Right kidney (tissue), 1 donor: ENCODE results near the gene LRRK1.

Experiments used
- DNase-seq: peaks from one replicate; pipeline ENCODE4 v3.0.0-alpha.2; 2016

The LRRK1 gene

DNA sequence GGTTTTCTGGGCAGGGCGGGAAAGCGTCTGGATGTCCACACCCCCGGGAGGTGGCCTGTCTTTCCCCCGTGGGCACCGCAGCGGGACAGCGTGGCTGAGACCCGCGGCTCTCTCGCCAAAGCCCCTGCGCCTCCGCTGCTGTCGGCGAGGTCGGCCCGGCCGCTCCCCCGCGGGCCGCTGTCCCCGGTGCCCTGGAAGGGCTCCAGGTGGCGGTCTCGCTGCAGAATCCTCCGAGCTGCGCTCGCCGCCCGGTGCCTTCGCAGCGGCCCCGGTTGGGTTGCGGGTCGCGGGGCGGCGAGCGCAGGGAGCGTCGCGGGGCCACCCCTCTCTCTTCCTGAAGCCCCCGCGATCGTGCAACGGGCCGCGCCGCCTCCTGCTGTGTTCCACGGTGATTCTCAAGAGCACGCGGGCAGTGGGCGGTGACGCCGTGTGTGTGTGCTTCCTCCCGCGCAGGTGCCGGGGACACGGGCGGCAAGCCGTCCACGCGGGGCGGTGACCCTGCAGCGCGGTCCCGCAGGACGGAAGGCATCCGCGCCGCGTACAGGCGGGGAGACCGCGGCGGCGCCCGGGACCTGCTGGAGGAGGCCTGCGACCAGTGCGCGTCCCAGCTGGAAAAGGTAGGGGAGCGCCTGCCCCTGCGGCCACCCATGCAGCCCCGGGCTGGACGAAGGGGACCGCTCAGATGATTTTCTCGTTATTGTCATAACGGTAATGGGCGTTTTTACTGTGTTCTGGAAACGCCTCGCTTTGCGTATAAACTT lies 54.4 kb downstream of the LRRK1 start:
- peak; percentile 78 for DNase-seq

- DNase-seq: no peak
Observed at GRCh38 chr15:100975043-100975442, 55.9 kb downstream of the LRRK1 start.

DNA sequence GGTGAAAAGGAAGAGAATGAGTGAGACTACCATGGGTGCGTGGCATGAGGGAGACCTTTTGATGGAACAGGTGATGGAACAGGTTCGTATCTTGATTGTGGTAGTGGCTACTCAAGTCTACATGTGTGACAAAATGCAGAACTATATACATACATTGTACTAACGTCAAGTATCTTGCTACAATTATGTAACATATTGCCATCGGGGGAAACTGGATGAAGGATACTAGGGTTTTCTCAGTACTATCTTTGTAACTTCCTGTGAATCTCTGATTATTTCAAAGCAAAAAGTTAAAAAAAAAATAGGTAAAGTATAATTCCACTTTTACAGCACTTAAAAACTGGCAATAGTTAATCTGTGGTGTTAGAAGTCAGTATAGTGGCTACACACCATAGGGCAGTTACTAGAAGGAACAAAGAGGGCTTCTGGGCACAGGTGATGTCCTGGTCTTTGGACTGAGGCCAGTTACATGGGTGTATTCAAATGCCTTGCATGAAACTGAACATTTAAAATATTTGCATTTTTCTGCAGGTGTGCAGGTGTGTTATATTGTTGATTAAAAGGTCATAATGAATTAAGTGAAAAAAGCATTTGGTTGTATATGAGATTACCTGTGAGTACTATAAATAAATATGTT lies 61.4 kb downstream of the LRRK1 start:
- no peak for DNase-seq

DNA sequence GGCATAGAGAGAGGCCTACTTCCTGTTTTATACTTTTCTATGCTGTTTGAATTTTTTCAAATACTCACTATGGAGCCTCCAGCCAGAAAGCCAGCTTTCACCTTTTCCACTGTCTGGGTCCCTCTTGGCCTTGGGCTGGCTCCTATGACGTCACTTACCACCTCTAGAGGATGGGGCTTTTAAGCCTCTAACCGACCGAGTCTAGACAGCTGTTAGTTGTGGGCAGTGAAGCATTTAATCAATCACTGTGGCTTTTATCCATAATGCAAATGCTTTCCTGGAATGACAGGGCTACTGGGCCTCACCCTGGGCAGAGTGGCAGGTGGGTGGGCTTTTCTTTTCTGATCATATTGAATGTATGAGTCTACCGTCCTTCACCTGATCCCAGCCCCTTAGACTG lies 61.9 kb downstream of the LRRK1 start:
- no peak for DNase-seq

GRCh38 chr15:100983221-100983620 lies 64.1 kb downstream of the LRRK1 start:
- no peak for DNase-seq

DNA sequence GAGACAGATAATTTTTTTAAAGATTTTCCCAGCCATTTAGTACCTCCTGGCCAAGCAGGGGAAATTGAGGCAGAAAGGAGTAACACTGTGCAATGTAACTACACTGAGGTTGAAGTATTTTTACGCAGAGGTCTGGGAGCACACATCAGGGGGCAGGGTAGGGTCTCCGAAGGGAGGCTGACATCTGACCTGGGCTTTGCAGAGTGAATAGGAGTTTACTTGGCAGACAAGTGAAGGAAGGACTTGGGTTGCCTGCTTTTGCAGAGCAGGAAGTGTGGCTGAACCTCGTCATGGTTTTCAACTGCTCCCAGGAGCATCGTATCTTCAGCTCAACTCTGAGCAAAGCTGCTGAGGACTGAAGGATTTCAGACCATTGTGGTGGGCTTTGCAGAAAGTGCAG lies 66.2 kb downstream of the LRRK1 start:
- DNase-seq: no peak

DNA sequence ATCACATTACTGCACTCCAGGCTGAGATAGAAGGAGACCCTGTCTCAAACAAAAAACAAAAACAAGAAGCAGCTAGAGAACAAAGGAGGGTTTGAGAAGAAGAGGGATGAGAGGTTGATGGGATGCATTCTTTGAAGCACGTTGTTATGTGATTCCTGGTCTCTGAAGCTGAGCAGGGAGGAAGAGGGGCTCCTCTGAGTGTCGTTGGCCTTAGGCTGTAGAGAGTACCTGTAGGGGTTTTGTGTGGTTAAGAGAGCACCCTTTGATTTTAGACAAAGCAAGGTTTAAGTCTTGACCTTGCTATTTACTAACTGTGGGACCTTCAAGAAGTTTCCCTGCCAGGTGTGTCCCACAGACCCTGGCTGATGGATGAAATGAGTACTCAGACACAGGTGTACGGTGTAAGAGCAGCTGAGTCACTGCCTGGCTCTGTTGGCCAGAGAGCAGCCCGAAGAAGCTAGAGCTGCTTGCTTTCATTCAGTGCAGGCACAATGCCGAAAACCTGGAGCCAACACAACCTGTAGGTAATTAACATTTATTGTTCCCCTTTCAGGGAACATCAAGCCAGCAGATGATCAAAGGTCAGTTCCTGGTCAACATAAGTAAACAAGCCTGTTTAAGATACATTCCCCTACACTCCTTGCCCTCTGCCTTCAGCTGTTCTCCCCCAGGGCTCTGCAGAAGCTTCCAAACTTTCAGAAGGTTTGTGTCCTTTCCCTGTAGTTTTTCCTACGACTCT lies 67.2 kb downstream of the LRRK1 start:
- no peak for DNase-seq

DNA sequence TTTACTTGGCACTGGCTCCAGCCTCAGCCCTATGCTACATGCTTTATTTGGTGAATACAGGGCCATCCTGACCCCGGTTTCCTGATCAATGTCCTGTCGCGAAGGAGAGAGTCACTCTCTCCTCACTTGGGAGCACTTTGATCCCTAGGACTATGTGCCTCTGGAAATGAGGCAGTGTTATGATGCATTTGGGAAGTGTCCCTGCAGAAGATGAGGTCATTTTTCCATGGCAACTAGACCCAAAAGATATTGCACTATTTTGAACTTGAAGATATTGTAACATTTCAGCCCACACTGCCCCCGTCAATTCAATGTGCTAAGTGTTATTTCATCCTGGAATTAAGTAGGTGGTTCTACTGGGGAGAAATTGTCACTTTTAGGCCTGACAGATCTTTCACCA lies 68.0 kb downstream of the LRRK1 start:
- no peak for DNase-seq

DNA sequence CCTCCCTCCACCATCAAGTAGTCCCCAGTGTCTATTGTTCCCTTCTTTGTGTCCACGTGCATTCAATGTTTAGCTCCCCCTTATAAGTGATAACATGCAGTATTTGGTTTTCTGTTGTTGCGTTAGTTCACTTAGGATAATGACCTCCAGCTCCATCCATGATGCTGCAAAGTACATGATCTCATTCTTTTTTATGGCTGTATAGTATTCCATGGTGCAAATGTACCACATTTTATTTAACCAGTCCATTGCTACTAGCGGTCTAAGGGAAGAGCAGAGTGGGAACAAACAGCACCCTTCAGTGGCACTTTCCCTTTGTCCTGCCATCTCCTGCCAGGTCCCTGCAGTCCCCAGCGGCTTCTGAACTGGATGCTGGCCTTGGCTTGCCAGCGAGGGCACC lies 69.1 kb downstream of the LRRK1 start:
- no peak for DNase-seq

DNA sequence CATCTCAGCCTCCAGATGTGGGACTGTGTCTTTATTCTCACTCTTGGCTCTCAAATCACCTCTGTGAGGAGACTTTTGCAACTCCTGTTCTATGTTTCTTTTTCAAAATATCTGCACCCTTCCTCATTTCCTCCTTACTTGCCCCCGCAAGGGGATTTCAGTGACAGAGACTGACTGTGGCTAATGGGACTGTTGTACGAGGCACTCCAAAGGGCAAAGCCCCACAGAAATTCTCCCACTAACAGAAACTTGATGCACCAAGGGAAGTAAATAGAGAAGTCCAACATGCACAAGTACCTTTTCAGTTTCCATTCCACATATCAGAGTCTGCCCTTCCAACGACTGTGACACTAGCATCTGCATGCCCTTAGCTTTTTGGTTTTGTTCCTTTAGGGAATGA lies 69.7 kb downstream of the LRRK1 start:
- no peak for DNase-seq

DNA sequence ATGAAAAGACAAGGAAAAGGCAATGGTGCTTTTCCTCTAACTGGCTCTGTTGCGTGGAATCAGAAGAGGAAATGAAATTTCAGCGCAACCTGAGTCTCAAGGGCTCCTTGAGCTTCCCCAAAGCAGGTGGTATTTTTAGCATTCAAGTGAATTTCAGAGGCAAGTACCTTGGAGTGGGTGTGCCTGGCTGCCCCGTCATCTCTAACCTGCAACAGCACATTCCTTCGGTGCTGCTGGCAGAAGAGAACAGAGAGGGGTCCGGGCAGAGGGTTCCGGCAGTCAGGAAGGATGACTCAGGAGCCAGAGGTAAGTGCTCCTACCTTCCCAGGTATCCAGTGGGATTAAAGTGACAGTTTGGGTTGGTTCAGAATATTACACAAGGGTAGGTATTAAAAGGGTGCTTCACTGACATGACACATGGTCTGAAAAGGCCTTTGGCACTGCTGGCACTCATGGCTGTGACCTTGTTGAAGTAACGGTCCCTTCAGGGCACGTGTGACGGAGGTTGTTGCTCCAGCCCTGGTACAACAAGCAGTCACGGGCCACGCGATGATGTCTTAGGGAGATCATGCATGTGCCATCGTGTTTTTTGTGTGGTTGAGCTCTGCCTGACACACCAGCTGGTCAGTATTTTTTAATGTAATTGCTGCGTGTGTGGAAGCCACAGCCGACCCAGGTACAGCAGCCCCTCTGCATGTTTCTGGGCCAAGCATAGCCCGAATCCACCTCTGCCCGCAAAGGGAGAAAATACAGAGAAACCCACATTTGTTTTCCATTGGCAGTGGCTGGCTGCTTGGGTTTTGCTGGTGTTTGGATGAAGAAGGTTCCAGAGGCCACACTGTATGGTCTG lies 75.7 kb downstream of the LRRK1 start:
- DNase-seq: no peak

- no peak for DNase-seq
Observed at GRCh38 chr15:100995471-100996430, 76.6 kb downstream of the LRRK1 start.

GRCh38 chr15:100997442-100997841 lies 78.3 kb downstream of the LRRK1 start:
- DNase-seq: no peak

GRCh38 chr15:100998630-100999029 lies 79.5 kb downstream of the LRRK1 start:
- DNase-seq: no peak

DNA sequence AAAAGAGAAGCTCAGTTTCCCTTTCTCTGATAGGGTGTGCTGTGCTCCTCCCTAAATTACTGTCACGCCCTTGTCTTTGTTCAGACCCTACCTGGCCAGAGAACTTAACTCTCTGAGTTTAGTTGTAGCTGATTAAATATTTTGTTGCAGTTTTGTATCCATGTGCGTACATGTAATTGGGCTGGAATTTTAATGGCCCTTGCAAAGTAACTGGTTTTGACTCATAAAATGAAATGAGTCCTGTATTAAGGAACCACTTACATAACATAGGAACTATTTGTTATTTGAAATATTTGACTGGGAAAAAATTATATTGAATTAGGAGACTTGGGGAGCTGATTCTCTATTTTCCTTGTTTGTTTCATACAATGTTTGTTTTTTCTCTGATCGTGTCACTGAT lies 80.2 kb downstream of the LRRK1 start:
- no peak for DNase-seq

- DNase-seq: no peak
Observed at GRCh38 chr15:101000271-101000681, 81.1 kb downstream of the LRRK1 start.

DNA sequence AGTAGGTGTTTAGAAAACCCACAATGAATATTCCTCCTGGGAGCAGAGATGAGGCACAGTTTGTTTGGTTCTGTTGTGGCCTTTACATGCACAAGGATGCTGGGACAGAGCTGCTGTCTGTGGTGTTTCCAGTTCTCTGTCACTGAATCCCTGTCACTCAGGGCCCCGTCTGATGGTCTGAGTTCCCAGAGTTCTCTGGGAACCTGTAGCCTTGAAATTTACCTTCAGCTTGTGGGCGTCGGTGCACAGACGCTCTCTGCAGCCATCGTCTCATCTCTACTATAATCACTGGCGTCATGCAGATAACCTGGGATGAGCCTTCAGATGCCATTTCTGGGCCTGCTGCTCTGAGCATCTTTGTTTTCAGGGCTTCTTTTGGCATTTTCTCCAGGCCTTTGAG lies 81.9 kb downstream of the LRRK1 start:
- no peak for DNase-seq

GRCh38 chr15:101001796-101002195 lies 82.6 kb downstream of the LRRK1 start:
- no peak for DNase-seq

DNA sequence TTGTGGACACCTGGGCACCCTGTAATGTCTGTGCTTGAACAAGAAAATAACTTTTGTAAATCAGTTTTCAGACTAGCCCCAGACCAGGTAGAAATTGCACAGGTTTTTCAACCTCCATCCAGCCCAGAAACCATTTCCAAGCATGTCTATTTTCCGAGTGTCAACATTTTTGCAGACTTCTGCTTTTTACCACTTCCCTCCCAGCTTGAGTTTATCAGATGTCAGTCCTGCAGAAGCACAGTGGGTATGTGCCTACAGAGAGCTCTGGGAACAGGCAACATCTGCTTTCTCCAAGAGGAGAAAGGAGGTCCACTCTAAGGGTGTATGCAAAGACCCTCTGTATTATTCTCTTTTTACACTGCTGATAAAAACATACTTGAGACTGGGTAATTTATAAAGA lies 83.9 kb downstream of the LRRK1 start:
- DNase-seq: no peak

DNA sequence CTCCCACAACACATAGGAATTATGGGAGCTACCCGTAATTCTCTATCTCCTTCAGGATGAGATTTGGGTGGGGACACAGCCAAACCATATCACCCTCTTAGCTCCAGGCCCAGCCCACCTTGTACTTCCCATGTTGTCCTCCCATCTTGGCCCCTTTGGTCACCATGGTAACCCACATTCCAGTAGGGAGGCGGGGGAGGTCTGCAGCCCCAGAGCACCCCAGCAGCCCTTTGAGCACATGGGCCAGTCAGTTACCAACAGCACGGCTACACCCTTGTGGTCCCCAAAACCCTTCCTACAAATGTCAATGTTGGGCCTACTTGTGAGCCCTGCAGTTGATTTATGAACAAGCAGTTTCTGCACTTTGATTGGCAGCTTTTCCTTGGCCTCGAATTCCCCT lies 84.5 kb downstream of the LRRK1 start:
- no peak for DNase-seq

DNA sequence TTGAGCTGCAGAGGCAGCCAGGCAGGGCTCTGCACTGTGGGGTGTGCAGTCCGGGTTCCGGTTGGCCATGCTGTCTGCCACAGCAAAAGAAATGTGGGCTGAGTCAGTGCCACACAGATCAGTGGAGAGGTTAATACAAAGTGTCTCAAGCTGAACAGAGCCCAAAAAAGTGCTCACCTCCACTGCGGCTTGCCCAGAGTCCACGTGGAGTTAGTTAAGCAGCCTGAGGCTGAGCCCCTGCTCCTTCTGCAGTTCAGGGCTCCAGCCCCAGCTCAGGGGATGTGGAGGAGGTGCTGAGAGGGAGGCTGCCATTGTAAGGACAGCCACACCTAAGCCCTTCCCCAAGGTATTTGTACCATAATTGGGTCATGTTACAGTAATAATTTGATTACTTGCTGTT lies 85.3 kb downstream of the LRRK1 start:
- no peak for DNase-seq
